Breast epithelium (tissue), 4 donors: ENCODE measurements around the gene CLDN25. TPM values are rescaled to one million over a fixed set of nuclear protein-coding genes. Genes with fewer than 3 reads are reported as not detected.
A peak's percentile ranks its signal among the peaks of the same experiment; 100 is the strongest.

ENCODE experiments used
- DNase-seq, 2 donors: peaks; one replicate each; pipeline ENCODE4 v3.0.0-alpha.2; 2019; ENCODE audit warnings: low spot score in 2 of 2
- H3K27ac ChIP-seq, 2 donors: fragments of 200-600 bp; sonication (generic) in 1 of 2; one replicate each; pipeline ENCODE4 v1.5.1; 2016 to 2019; ENCODE audit warnings: mild to moderate bottlenecking in 1 of 2
- H3K27me3 ChIP-seq, 2 donors: fragments of 200-600 bp; sonication (generic) in 1 of 2; one replicate each; pipeline versions ENCODE4 v1.5.1 to v1.6.0; 2017 to 2019; ENCODE audit warnings: control low read depth in 1 of 2, mild to moderate bottlenecking in 1 of 2
- H3K36me3 ChIP-seq: fragments of 200-600 bp; one replicate; pipeline ENCODE4 v1.5.1; 2019
- H3K4me1 ChIP-seq, 2 donors: fragments of 200-600 bp; sonication (generic); one replicate each; pipeline ENCODE4 v1.5.1; 2016 to 2019; ENCODE audit warnings: control low read depth in 1 of 2
- H3K4me3 ChIP-seq, 3 donors: fragments of 200-600 bp; sonication (generic); 1 replicate in 2 of 3; 2 replicates in 1 of 3; pipeline ENCODE4 v1.5.1; 2016 to 2019; ENCODE audit warnings: mild to moderate bottlenecking in 3 of 3, moderate library complexity in 2 of 3
- H3K9me3 ChIP-seq, 2 donors: fragments of 200-600 bp; sonication (generic) in 1 of 2; one replicate each; pipeline ENCODE4 v1.5.1; 2016 to 2019; ENCODE audit warnings: control low read depth in 1 of 2
- CTCF ChIP-seq, 3 donors: fragments of 450-650 bp; IDR thresholded peaks; one replicate each; pipeline ENCODE4 v1.5.1; 2016 to 2017; ENCODE audit warnings: antibody characterized with exemption in 3 of 3, mild to moderate bottlenecking in 3 of 3, moderate library complexity in 3 of 3
- POLR2A ChIP-seq: fragments of 450-650 bp; IDR thresholded peaks from one replicate; pipeline ENCODE4 v1.6.1; 2016; ENCODE audit warnings: antibody characterized with exemption, mild to moderate bottlenecking, moderate library complexity
- POLR2AphosphoS5 ChIP-seq, 3 donors: sonication (generic); formaldehyde crosslinking; IDR thresholded peaks; one replicate each; pipeline ENCODE4 v1.6.1; 2017; ENCODE audit warnings: antibody characterized with exemption in 3 of 3
- intact Hi-C: fragments of 100-400 bp; cut with DNase I; formaldehyde crosslinking; loops from one replicate; pipeline ENCODE4 v1.15.1; 2023; ENCODE audit warnings: low total_unique reads
- total RNA-seq, 3 donors: library from RNA; depleted of rRNA; stranded (reverse); fragments of >200 nt; gene quantifications; one replicate each; pipeline ENCODE4 v1.1.0, GENCODE V29; 2016

The CLDN25 gene
- total RNA-seq, 3 donors from 2014 or later: not detected

DNA sequence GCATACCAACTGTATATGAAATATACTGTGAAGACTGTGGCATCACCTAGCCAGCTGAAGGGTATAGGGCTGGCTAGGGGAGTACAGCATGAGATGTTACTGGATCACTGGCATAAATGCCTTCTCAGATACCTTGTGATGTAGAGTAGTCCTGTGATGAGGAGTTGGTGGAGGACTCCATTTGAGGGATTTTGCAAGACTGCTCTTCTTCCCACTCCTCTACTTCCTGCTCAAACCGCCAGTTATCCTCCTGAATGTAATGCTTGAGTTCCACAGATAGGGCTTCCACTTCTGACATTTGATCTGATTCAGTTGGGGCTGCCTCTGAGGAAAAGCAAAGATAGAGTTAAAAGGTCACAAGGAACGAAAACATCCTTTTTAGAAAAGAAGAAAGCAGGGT lies 29.3 kb downstream of the CLDN25 start:
- Histone ChIP-seq H3K9me3 (no peaks in the 10 kb centered on the region), H3K27me3 (no peaks in the 10 kb centered on the region), H3K4me1 (no peaks in the 10 kb centered on the region), H3K27ac (no peak overlapping the region), H3K4me3 (no peak overlapping the region), H3K36me3 (no peaks in the 10 kb centered on the region)
- no peak for TF ChIP-seq POLR2A
- TF ChIP-seq CTCF (IDR thresholded peaks at IDR 0.05): no peak
- no peak for TF ChIP-seq POLR2AphosphoS5 (IDR thresholded peaks at IDR 0.05)
- intact Hi-C loops: no loop called here
- DNase-seq: no peak

- no peaks in the 10 kb centered on the region for H3K27me3 ChIP-seq
- TF ChIP-seq POLR2A: no peak
- TF ChIP-seq CTCF (IDR thresholded peaks at IDR 0.05): no peak
- TF ChIP-seq POLR2AphosphoS5 (IDR thresholded peaks at IDR 0.05): no peak
- H3K4me3 ChIP-seq: no peak overlapping the region
- H3K4me1 ChIP-seq: no peaks in the 10 kb centered on the region
- no peak overlapping the region for H3K27ac ChIP-seq
- H3K9me3 ChIP-seq: no peaks in the 10 kb centered on the region
- intact Hi-C loops: no loop called here
- DNase-seq: no peak
- no peaks in the 10 kb centered on the region for H3K36me3 ChIP-seq
These were observed 34.6 kb downstream of the CLDN25 start for GRCh38 chr11:113814181-113814580.

GRCh38 chr11:113817162-113817561 lies 37.6 kb downstream of the CLDN25 start:
- TF ChIP-seq POLR2A (no peak), POLR2AphosphoS5 (IDR thresholded peaks at IDR 0.05) (no peak), CTCF (IDR thresholded peaks at IDR 0.05) (no peak)
- H3K4me1 ChIP-seq: no peaks in the 10 kb centered on the region
- no peaks in the 10 kb centered on the region for H3K36me3 ChIP-seq
- no peak overlapping the region for H3K27ac ChIP-seq
- no peak for DNase-seq
- no peak overlapping the region for H3K4me3 ChIP-seq
- intact Hi-C loops: no loop called here
- H3K27me3 ChIP-seq: no peaks in the 10 kb centered on the region
- H3K9me3 ChIP-seq: no peaks in the 10 kb centered on the region

- Histone ChIP-seq H3K4me1 (no peaks in the 10 kb centered on the region), H3K9me3 (no peaks in the 10 kb centered on the region), H3K4me3 (no peak overlapping the region), H3K27ac (no peak overlapping the region), H3K27me3 (no peaks in the 10 kb centered on the region), H3K36me3 (no peaks in the 10 kb centered on the region)
- intact Hi-C loops: no loop called here
- TF ChIP-seq POLR2AphosphoS5 (IDR thresholded peaks at IDR 0.05) (no peak), POLR2A (no peak), CTCF (IDR thresholded peaks at IDR 0.05) (no peak)
- DNase-seq: peak; percentile 57 to 70
These were observed 38.0 kb downstream of the CLDN25 start for GRCh38 chr11:113817626-113818025.

DNA sequence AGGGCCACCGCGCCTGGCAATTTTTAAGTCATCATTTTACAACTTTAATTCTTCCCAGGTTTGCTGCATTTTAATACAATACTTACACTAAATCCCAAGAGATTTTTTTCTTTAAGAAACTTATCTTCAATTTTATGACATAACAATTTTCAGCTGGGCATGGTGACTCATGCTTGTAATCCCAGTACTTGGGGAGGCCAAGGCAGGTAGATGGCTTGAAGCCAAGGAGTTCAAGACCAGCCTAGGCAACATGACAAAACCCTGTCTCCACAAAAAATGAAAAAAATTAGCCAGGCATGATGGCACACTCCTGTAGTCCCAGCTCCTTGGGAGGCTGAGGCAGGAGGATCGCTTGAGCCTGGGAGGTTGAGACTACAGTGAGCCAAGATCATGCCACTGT lies 38.8 kb downstream of the CLDN25 start:
- no peak overlapping the region for H3K27ac ChIP-seq
- H3K4me1 ChIP-seq: no peaks in the 10 kb centered on the region
- no peak for DNase-seq
- H3K27me3 ChIP-seq: no peaks in the 10 kb centered on the region
- intact Hi-C loops: no loop called here
- TF ChIP-seq CTCF (IDR thresholded peaks at IDR 0.05) (no peak), POLR2A (no peak), POLR2AphosphoS5 (IDR thresholded peaks at IDR 0.05) (no peak)
- no peaks in the 10 kb centered on the region for H3K9me3 ChIP-seq
- H3K4me3 ChIP-seq: no peak overlapping the region
- no peaks in the 10 kb centered on the region for H3K36me3 ChIP-seq
